ENCODE data around the gene ARFGEF3.

ARFGEF3 gene

DNA sequence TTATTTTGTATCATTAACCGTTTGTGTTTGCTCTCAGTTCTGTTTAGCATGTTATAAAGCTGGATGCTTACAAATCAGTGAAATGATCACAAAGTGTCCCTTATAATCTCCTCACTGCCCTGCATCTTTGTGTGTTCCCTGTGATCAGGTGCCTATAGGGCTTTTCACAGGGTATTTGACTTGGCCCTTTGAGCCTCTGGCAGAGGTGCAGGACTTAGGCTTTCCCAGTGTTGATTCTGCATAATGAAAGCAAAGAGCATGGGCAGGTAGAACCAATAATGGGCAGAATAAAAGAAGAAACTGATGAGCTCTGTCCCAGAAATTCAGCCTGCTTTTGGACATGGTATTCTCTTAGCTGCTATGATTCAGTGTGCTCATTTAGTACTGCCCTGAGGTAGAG lies 73.5 kb downstream of the ARFGEF3 start:
- TF ChIP-seq, protein P1, sequence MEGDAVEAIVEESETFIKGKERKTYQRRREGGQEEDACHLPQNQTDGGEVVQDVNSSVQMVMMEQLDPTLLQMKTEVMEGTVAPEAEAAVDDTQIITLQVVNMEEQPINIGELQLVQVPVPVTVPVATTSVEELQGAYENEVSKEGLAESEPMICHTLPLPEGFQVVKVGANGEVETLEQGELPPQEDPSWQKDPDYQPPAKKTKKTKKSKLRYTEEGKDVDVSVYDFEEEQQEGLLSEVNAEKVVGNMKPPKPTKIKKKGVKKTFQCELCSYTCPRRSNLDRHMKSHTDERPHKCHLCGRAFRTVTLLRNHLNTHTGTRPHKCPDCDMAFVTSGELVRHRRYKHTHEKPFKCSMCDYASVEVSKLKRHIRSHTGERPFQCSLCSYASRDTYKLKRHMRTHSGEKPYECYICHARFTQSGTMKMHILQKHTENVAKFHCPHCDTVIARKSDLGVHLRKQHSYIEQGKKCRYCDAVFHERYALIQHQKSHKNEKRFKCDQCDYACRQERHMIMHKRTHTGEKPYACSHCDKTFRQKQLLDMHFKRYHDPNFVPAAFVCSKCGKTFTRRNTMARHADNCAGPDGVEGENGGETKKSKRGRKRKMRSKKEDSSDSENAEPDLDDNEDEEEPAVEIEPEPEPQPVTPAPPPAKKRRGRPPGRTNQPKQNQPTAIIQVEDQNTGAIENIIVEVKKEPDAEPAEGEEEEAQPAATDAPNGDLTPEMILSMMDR (conservative IDR thresholded peaks at IDR 0.05): no peak
- H3K27ac ChIP-seq: peak overlapping the region; percentile 98

DNA sequence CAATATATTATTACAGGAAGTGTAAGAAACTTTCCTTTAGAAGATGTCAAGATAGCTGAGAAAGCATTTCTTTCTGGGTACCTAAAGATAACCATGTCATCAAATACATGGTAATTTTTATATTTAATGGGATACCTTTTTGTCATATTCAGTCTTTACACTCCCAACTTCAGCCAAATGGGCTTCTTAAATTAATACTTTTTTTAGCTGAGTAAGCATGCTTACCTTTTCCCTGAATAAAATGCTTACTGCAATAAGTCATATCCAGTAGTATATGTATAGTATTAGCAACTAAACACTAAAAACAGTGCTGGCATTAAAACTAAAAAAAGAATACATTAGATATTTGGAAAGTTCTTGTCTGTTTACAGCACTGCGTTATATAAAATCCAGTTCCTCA lies 74.0 kb downstream of the ARFGEF3 start:
- TF ChIP-seq, protein P1 (conservative IDR thresholded peaks at IDR 0.05): no peak
- peak overlapping the region; percentile 98 for H3K27ac ChIP-seq

DNA sequence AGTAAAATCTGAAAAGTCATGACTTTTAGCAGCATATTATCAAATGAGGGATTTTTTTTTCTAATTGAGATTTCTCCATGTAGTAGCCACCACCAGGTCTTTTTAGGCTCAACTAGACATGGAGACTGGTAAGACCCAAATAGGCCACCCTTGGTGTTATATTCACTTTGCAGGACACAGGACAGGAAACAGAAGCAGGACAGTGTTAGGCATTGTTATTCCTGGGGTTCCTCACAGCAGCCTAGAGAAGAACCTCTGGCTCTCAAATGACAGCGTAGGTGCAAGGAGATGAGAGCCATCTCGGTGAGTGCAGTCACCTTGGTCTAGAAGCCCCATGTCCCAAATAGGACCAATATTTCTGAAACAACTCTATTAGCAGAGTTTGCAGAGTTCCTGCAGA lies 75.7 kb downstream of the ARFGEF3 start:
- H3K27ac ChIP-seq: peak overlapping the region; percentile 98
- TF ChIP-seq, protein P1 (conservative IDR thresholded peaks at IDR 0.05): no peak

GRCh38 chr6:138238368-138238767 lies 76.6 kb downstream of the ARFGEF3 start:
- peak overlapping the region; percentile 98 for H3K27ac ChIP-seq
- TF ChIP-seq, protein P1 (conservative IDR thresholded peaks at IDR 0.05): no peak

DNA sequence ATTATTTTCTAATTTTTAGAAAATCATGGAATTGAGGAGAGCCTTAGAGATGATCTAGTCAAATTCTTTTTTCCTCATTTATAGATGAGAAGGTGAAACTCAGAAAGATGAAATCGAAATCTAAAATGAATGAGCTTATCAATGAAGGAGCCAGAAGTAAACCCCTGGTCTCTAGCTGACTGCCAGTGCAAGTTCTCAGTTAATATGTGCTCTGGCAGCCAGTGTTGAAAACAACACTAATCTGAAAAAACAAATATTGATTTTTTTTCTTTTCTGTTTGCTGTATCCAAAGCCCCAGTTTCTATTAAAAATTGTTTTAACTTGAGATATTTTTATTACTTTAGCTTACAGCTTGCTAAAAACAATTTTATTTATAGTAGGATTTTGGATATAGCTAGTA lies 78.0 kb downstream of the ARFGEF3 start:
- peak overlapping the region; percentile 98 for H3K27ac ChIP-seq
- TF ChIP-seq, protein P1 (conservative IDR thresholded peaks at IDR 0.05): no peak

GRCh38 chr6:138240476-138241245 lies 78.9 kb downstream of the ARFGEF3 start:
- TF ChIP-seq, protein P1 (conservative IDR thresholded peaks at IDR 0.05): no peak
- peak overlapping the region; percentile 98 for H3K27ac ChIP-seq

- TF ChIP-seq, protein P1 (conservative IDR thresholded peaks at IDR 0.05): no peak
- H3K27ac ChIP-seq: peak overlapping the region; percentile 98
Measured at GRCh38 chr6:138241381-138241780, 79.6 kb downstream of the ARFGEF3 start.

Measured in VCaP (cell line).